ENCODE measurements around the gene FAM241B. TPM values are rescaled to one million over a fixed set of nuclear protein-coding genes. Genes with fewer than 3 reads are reported as not detected.

FAM241B gene
- total and polyA plus RNA-seq, 9 donors = 0.13 to 0.66 (median 0.34) TPM

GRCh38 chr10:69649786-69650550 is 19.9 kb downstream of the FAM241B start:
- Histone ChIP-seq H3K27ac (ENCODE audit: low read length) (no peak overlapping the region), H3K4me1 (ENCODE audit: control insufficient read depth, insufficient read depth, low read length) (peaks cover 12% of the 10 kb centered on the region), H3K9me3 (replicated peaks; ENCODE audit: control insufficient read depth, low read depth, low read length) (no peaks in the 10 kb centered on the region), H3K27me3 (ENCODE audit: control insufficient read depth, insufficient read depth, low read length) (peaks cover 5% of the 10 kb centered on the region), H3K4me3 (ENCODE audit: low read length) (no peak overlapping the region), H3K36me3 (ENCODE audit: control insufficient read depth, insufficient read depth, low read length) (no peaks in the 10 kb centered on the region)
- DNase-seq = no peak
- 76% methylated on average over 6 of the region's 9 CpGs for WGBS (ENCODE audit: insufficient coverage)

- 55% methylated on average over 10 of the region's 13 CpGs for WGBS (ENCODE audit: insufficient coverage)
- Histone ChIP-seq H3K27ac (ENCODE audit: low read length) (no peak overlapping the region), H3K4me3 (ENCODE audit: low read length) (no peak overlapping the region), H3K27me3 (ENCODE audit: control insufficient read depth, insufficient read depth, low read length) (peaks cover 5% of the 10 kb centered on the region), H3K36me3 (ENCODE audit: control insufficient read depth, insufficient read depth, low read length) (no peaks in the 10 kb centered on the region), H3K4me1 (ENCODE audit: control insufficient read depth, insufficient read depth, low read length) (peaks cover 18% of the 10 kb centered on the region), H3K9me3 (replicated peaks; ENCODE audit: control insufficient read depth, low read depth, low read length) (no peaks in the 10 kb centered on the region)
- DNase-seq = no peak
Measured at GRCh38 chr10:69650589-69651261, 20.7 kb downstream of the FAM241B start.

GRCh38 chr10:69651362-69651761 is 21.3 kb downstream of the FAM241B start:
- no peak for DNase-seq

GRCh38 chr10:69652111-69652856 is 22.2 kb downstream of the FAM241B start:
- H3K4me3 ChIP-seq (ENCODE audit: low read length) = no peak overlapping the region
- peaks cover 26% of the 10 kb centered on the region for H3K4me1 ChIP-seq (ENCODE audit: control insufficient read depth, insufficient read depth, low read length)
- H3K27me3 ChIP-seq (ENCODE audit: control insufficient read depth, insufficient read depth, low read length) = peaks cover 5% of the 10 kb centered on the region
- 85% methylated on average over 14 of the region's 14 CpGs for WGBS (ENCODE audit: insufficient coverage)
- H3K27ac ChIP-seq (ENCODE audit: low read length) = no peak overlapping the region
- DNase-seq = no peak
- no peaks in the 10 kb centered on the region for H3K9me3 ChIP-seq (replicated peaks; ENCODE audit: control insufficient read depth, low read depth, low read length)
- H3K36me3 ChIP-seq (ENCODE audit: control insufficient read depth, insufficient read depth, low read length) = no peaks in the 10 kb centered on the region

More at GRCh38 chr10:69651362-69651761, 21.3 kb downstream of the FAM241B start:
- H3K4me1 ChIP-seq (ENCODE audit: control insufficient read depth, insufficient read depth, low read length) = peaks cover 18% of the 10 kb centered on the region
- H3K4me3 ChIP-seq (ENCODE audit: low read length) = no peak overlapping the region
- no peak overlapping the region for H3K27ac ChIP-seq (ENCODE audit: low read length)
- peaks cover 5% of the 10 kb centered on the region for H3K27me3 ChIP-seq (ENCODE audit: control insufficient read depth, insufficient read depth, low read length)
- WGBS (ENCODE audit: insufficient coverage) = 54% methylated on average over 9 of the region's 9 CpGs
- H3K9me3 ChIP-seq (replicated peaks; ENCODE audit: control insufficient read depth, low read depth, low read length) = no peaks in the 10 kb centered on the region
- H3K36me3 ChIP-seq (ENCODE audit: control insufficient read depth, insufficient read depth, low read length) = no peaks in the 10 kb centered on the region

GRCh38 chr10:69652857-69653199 is 22.8 kb downstream of the FAM241B start:
- Histone ChIP-seq H3K4me3 (ENCODE audit: low read length) (no peak overlapping the region), H3K27me3 (ENCODE audit: control insufficient read depth, insufficient read depth, low read length) (peaks cover 7% of the 10 kb centered on the region), H3K9me3 (replicated peaks; ENCODE audit: control insufficient read depth, low read depth, low read length) (no peaks in the 10 kb centered on the region), H3K36me3 (ENCODE audit: control insufficient read depth, insufficient read depth, low read length) (no peaks in the 10 kb centered on the region), H3K27ac (ENCODE audit: low read length) (no peak overlapping the region), H3K4me1 (ENCODE audit: control insufficient read depth, insufficient read depth, low read length) (peaks cover 29% of the 10 kb centered on the region)
- WGBS (ENCODE audit: insufficient coverage) = 84% methylated on average over 2 of the region's 3 CpGs
- no peak for DNase-seq

GRCh38 chr10:69653561-69653960 is 23.5 kb downstream of the FAM241B start:
- WGBS (ENCODE audit: insufficient coverage) = 90% methylated on average over 2 of the region's 6 CpGs
- peaks cover 29% of the 10 kb centered on the region for H3K4me1 ChIP-seq (ENCODE audit: control insufficient read depth, insufficient read depth, low read length)
- no peaks in the 10 kb centered on the region for H3K36me3 ChIP-seq (ENCODE audit: control insufficient read depth, insufficient read depth, low read length)
- H3K9me3 ChIP-seq (replicated peaks; ENCODE audit: control insufficient read depth, low read depth, low read length) = no peaks in the 10 kb centered on the region
- peaks cover 10% of the 10 kb centered on the region for H3K27me3 ChIP-seq (ENCODE audit: control insufficient read depth, insufficient read depth, low read length)
- no peak for DNase-seq
- H3K4me3 ChIP-seq (ENCODE audit: low read length) = no peak overlapping the region
- no peak overlapping the region for H3K27ac ChIP-seq (ENCODE audit: low read length)

- Histone ChIP-seq H3K9me3 (replicated peaks; ENCODE audit: control insufficient read depth, low read depth, low read length) (no peaks in the 10 kb centered on the region), H3K4me3 (ENCODE audit: low read length) (no peak overlapping the region), H3K4me1 (ENCODE audit: control insufficient read depth, insufficient read depth, low read length) (peaks cover 31% of the 10 kb centered on the region), H3K27ac (ENCODE audit: low read length) (no peak overlapping the region), H3K27me3 (ENCODE audit: control insufficient read depth, insufficient read depth, low read length) (peaks cover 16% of the 10 kb centered on the region), H3K36me3 (ENCODE audit: control insufficient read depth, insufficient read depth, low read length) (no peaks in the 10 kb centered on the region)
- no peak for DNase-seq
- 69% methylated on average over 19 of the region's 20 CpGs for WGBS (ENCODE audit: insufficient coverage)
Measured at GRCh38 chr10:69655124-69655867, 25.2 kb downstream of the FAM241B start.

- H3K9me3 ChIP-seq (replicated peaks; ENCODE audit: control insufficient read depth, low read depth, low read length) = no peaks in the 10 kb centered on the region
- peaks cover 19% of the 10 kb centered on the region for H3K27me3 ChIP-seq (ENCODE audit: control insufficient read depth, insufficient read depth, low read length)
- no peak for DNase-seq
- H3K36me3 ChIP-seq (ENCODE audit: control insufficient read depth, insufficient read depth, low read length) = no peaks in the 10 kb centered on the region
- H3K4me1 ChIP-seq (ENCODE audit: control insufficient read depth, insufficient read depth, low read length) = peaks cover 33% of the 10 kb centered on the region
- no peak overlapping the region for H3K27ac ChIP-seq (ENCODE audit: low read length)
- WGBS (ENCODE audit: insufficient coverage) = 70% methylated on average over 7 of the region's 11 CpGs
- H3K4me3 ChIP-seq (ENCODE audit: low read length) = no peak overlapping the region
Measured at GRCh38 chr10:69655868-69656555, 26.0 kb downstream of the FAM241B start.

- no peak overlapping the region for H3K4me3 ChIP-seq (ENCODE audit: low read length)
- H3K4me1 ChIP-seq (ENCODE audit: control insufficient read depth, insufficient read depth, low read length) = peaks cover 33% of the 10 kb centered on the region
- peaks cover 19% of the 10 kb centered on the region for H3K27me3 ChIP-seq (ENCODE audit: control insufficient read depth, insufficient read depth, low read length)
- no peaks in the 10 kb centered on the region for H3K36me3 ChIP-seq (ENCODE audit: control insufficient read depth, insufficient read depth, low read length)
- H3K27ac ChIP-seq (ENCODE audit: low read length) = no peak overlapping the region
- DNase-seq = no peak
- H3K9me3 ChIP-seq (replicated peaks; ENCODE audit: control insufficient read depth, low read depth, low read length) = no peaks in the 10 kb centered on the region
- 4% methylated on average over 3 of the region's 5 CpGs for WGBS (ENCODE audit: insufficient coverage)
Measured at GRCh38 chr10:69656742-69657269, 26.8 kb downstream of the FAM241B start.
